NAMALWA (cell line): Measurements from ENCODE around the gene REEP2.
"Not testable (repeated sequence)": the region's sequence is repeated elsewhere in the genome, so short reads cannot be mapped to it uniquely, and the experiment has no call there.

ENCODE experiments used
- DNase-seq: peaks from one replicate; pipeline ENCODE4 v3.0.0-alpha.2; 2015; ENCODE audit warnings: low spot score

The REEP2 gene

GRCh38 chr5:138466125-138466899 is 27.5 kb downstream of the REEP2 start:
- no peak for DNase-seq

GRCh38 chr5:138466900-138467710 is 28.2 kb downstream of the REEP2 start:
- no peak for DNase-seq

- no peak for DNase-seq
Observed at GRCh38 chr5:138467711-138468132, 28.9 kb downstream of the REEP2 start.

- peak; percentile 38 for DNase-seq
Observed at GRCh38 chr5:138468133-138468965, 29.5 kb downstream of the REEP2 start.

- DNase-seq = peak; percentile 50
Observed at GRCh38 chr5:138468966-138469539, 30.2 kb downstream of the REEP2 start.

GRCh38 chr5:138469540-138470321 is 30.9 kb downstream of the REEP2 start:
- DNase-seq = peak; percentile 52

- DNase-seq = peak; percentile 24
Observed at GRCh38 chr5:138470322-138471051, 31.6 kb downstream of the REEP2 start.

- DNase-seq = no peak
Observed at GRCh38 chr5:138471052-138471361, 32.1 kb downstream of the REEP2 start.

GRCh38 chr5:138472353-138472752 is 33.5 kb downstream of the REEP2 start:
- DNase-seq = no peak

- not testable (repeated sequence) for DNase-seq
Observed at GRCh38 chr5:138473151-138473550, 34.3 kb downstream of the REEP2 start.

- no peak for DNase-seq
Observed at GRCh38 chr5:138476918-138477317, 38.1 kb downstream of the REEP2 start.

- no peak for DNase-seq
Observed at GRCh38 chr5:138482638-138483037, 43.8 kb downstream of the REEP2 start.

GRCh38 chr5:138488481-138488945 is 49.7 kb downstream of the REEP2 start:
- no peak for DNase-seq

GRCh38 chr5:138489683-138490061 is 50.8 kb downstream of the REEP2 start:
- no peak for DNase-seq

GRCh38 chr5:138490648-138491283 is 51.9 kb downstream of the REEP2 start:
- DNase-seq = no peak

- no peak for DNase-seq
Observed at GRCh38 chr5:138491284-138491648, 52.4 kb downstream of the REEP2 start.

GRCh38 chr5:138491669-138492559 is 53.1 kb downstream of the REEP2 start:
- DNase-seq = peak; percentile 58

- DNase-seq = no peak
Observed at GRCh38 chr5:138492560-138493045, 53.7 kb downstream of the REEP2 start.

- DNase-seq = no peak
Observed at GRCh38 chr5:138495351-138495750, 56.5 kb downstream of the REEP2 start.
